ENCODE data around the gene OPCML. TPM values are rescaled to one million over a fixed set of nuclear protein-coding genes. Genes with fewer than 3 reads are reported as not detected.

The OPCML gene
- total RNA-seq, 2 experiments from 2014 or later, result not detected

GRCh38 chr11:133403900-133404299 is 128.4 kb downstream of the OPCML start:
- H3K9me3 Mint-ChIP-seq, result no peaks in the 10 kb centered on the region
- no peak overlapping the region for H3K27ac Mint-ChIP-seq
- H3K4me1 Mint-ChIP-seq, result no peaks in the 10 kb centered on the region
- DNase-seq, result no peak
- ChIA-PET POLR2A (no interaction called here), CTCF (no interaction called here)
- no peaks in the 10 kb centered on the region for H3K27me3 Mint-ChIP-seq
- no peak overlapping the region for H3K4me3 Mint-ChIP-seq
- no peaks in the 10 kb centered on the region for H3K36me3 Mint-ChIP-seq (ENCODE audit: low read depth)

- no peak overlapping the region for H3K27ac Mint-ChIP-seq
- POLR2A ChIA-PET, result no interaction called here
- no peaks in the 10 kb centered on the region for H3K27me3 Mint-ChIP-seq
- no peak overlapping the region for H3K4me3 Mint-ChIP-seq
- H3K9me3 Mint-ChIP-seq, result no peaks in the 10 kb centered on the region
- H3K36me3 Mint-ChIP-seq (ENCODE audit: low read depth), result no peaks in the 10 kb centered on the region
- CTCF ChIA-PET, result no interaction called here
- H3K4me1 Mint-ChIP-seq, result no peaks in the 10 kb centered on the region
- DNase-seq, result no peak
These were observed 129.8 kb downstream of the OPCML start for GRCh38 chr11:133402551-133402950.

GRCh38 chr11:133399855-133400625 is 132.3 kb downstream of the OPCML start:
- no peak overlapping the region for H3K4me3 Mint-ChIP-seq
- DNase-seq, result no peak
- no peaks in the 10 kb centered on the region for H3K9me3 Mint-ChIP-seq
- CTCF ChIA-PET, result no interaction called here
- POLR2A ChIA-PET, result no interaction called here
- H3K4me1 Mint-ChIP-seq, result no peaks in the 10 kb centered on the region
- no peaks in the 10 kb centered on the region for H3K36me3 Mint-ChIP-seq (ENCODE audit: low read depth)
- no peaks in the 10 kb centered on the region for H3K27me3 Mint-ChIP-seq
- H3K27ac Mint-ChIP-seq, result no peak overlapping the region

GRCh38 chr11:133399294-133399693 is 133.0 kb downstream of the OPCML start:
- Mint-ChIP-seq H3K36me3 (ENCODE audit: low read depth) (no peaks in the 10 kb centered on the region), H3K4me1 (no peaks in the 10 kb centered on the region), H3K27me3 (no peaks in the 10 kb centered on the region), H3K4me3 (no peak overlapping the region), H3K27ac (no peak overlapping the region), H3K9me3 (no peaks in the 10 kb centered on the region)
- ChIA-PET CTCF (no interaction called here), POLR2A (no interaction called here)
- no peak for DNase-seq

- Mint-ChIP-seq H3K9me3 (no peaks in the 10 kb centered on the region), H3K4me3 (no peak overlapping the region), H3K36me3 (ENCODE audit: low read depth) (no peaks in the 10 kb centered on the region), H3K27ac (no peak overlapping the region), H3K27me3 (no peaks in the 10 kb centered on the region), H3K4me1 (no peaks in the 10 kb centered on the region)
- no peak for DNase-seq
- POLR2A ChIA-PET, result no interaction called here
- CTCF ChIA-PET, result no interaction called here
These were observed 141.5 kb downstream of the OPCML start for GRCh38 chr11:133390803-133391202.

GRCh38 chr11:133388975-133389568 is 143.2 kb downstream of the OPCML start:
- Mint-ChIP-seq H3K27me3 (no peaks in the 10 kb centered on the region), H3K27ac (no peak overlapping the region), H3K36me3 (ENCODE audit: low read depth) (no peaks in the 10 kb centered on the region), H3K9me3 (no peaks in the 10 kb centered on the region), H3K4me1 (no peaks in the 10 kb centered on the region), H3K4me3 (no peak overlapping the region)
- ChIA-PET POLR2A (no interaction called here), CTCF (no interaction called here)
- DNase-seq, result no peak

- Mint-ChIP-seq H3K27ac (no peak overlapping the region), H3K36me3 (ENCODE audit: low read depth) (no peaks in the 10 kb centered on the region), H3K4me3 (no peak overlapping the region), H3K9me3 (no peaks in the 10 kb centered on the region), H3K27me3 (no peaks in the 10 kb centered on the region), H3K4me1 (no peaks in the 10 kb centered on the region)
- CTCF ChIA-PET, result no interaction called here
- no peak for DNase-seq
- POLR2A ChIA-PET, result no interaction called here
These were observed 144.0 kb downstream of the OPCML start for GRCh38 chr11:133388260-133388659.

GRCh38 chr11:133386852-133387251 is 145.4 kb downstream of the OPCML start:
- Mint-ChIP-seq H3K36me3 (ENCODE audit: low read depth) (no peaks in the 10 kb centered on the region), H3K27me3 (no peaks in the 10 kb centered on the region), H3K4me3 (no peak overlapping the region), H3K4me1 (no peaks in the 10 kb centered on the region), H3K27ac (no peak overlapping the region), H3K9me3 (no peaks in the 10 kb centered on the region)
- CTCF ChIA-PET, result no interaction called here
- POLR2A ChIA-PET, result no interaction called here
- no peak for DNase-seq

- no peaks in the 10 kb centered on the region for H3K27me3 Mint-ChIP-seq
- no peak for DNase-seq
- no peaks in the 10 kb centered on the region for H3K36me3 Mint-ChIP-seq (ENCODE audit: low read depth)
- no peaks in the 10 kb centered on the region for H3K4me1 Mint-ChIP-seq
- ChIA-PET POLR2A (no interaction called here), CTCF (no interaction called here)
- no peak overlapping the region for H3K27ac Mint-ChIP-seq
- no peaks in the 10 kb centered on the region for H3K9me3 Mint-ChIP-seq
- H3K4me3 Mint-ChIP-seq, result no peak overlapping the region
These were observed 146.0 kb downstream of the OPCML start for GRCh38 chr11:133386262-133386661.

- H3K36me3 Mint-ChIP-seq (ENCODE audit: low read depth), result no peaks in the 10 kb centered on the region
- no peak overlapping the region for H3K27ac Mint-ChIP-seq
- H3K27me3 Mint-ChIP-seq, result no peaks in the 10 kb centered on the region
- CTCF ChIA-PET, result no interaction called here
- no peak for DNase-seq
- H3K9me3 Mint-ChIP-seq, result no peaks in the 10 kb centered on the region
- H3K4me1 Mint-ChIP-seq, result no peaks in the 10 kb centered on the region
- no peak overlapping the region for H3K4me3 Mint-ChIP-seq
- POLR2A ChIA-PET, result no interaction called here
These were observed 146.5 kb downstream of the OPCML start for GRCh38 chr11:133385781-133386180.

- Mint-ChIP-seq H3K36me3 (ENCODE audit: low read depth) (no peaks in the 10 kb centered on the region), H3K4me1 (no peaks in the 10 kb centered on the region), H3K4me3 (no peak overlapping the region), H3K27me3 (no peaks in the 10 kb centered on the region), H3K9me3 (no peaks in the 10 kb centered on the region), H3K27ac (no peak overlapping the region)
- DNase-seq, result no peak
- ChIA-PET CTCF (no interaction called here), POLR2A (no interaction called here)
These were observed 147.6 kb downstream of the OPCML start for GRCh38 chr11:133384731-133385130.

GRCh38 chr11:133383689-133384088 is 148.6 kb downstream of the OPCML start:
- CTCF ChIA-PET, result no interaction called here
- POLR2A ChIA-PET, result no interaction called here
- Mint-ChIP-seq H3K27me3 (no peaks in the 10 kb centered on the region), H3K4me1 (no peaks in the 10 kb centered on the region), H3K27ac (no peak overlapping the region), H3K4me3 (no peak overlapping the region), H3K36me3 (ENCODE audit: low read depth) (no peaks in the 10 kb centered on the region), H3K9me3 (no peaks in the 10 kb centered on the region)
- DNase-seq, result no peak

- H3K27ac Mint-ChIP-seq, result no peak overlapping the region
- H3K9me3 Mint-ChIP-seq, result no peaks in the 10 kb centered on the region
- ChIA-PET CTCF (no interaction called here), POLR2A (no interaction called here)
- no peaks in the 10 kb centered on the region for H3K4me1 Mint-ChIP-seq
- H3K27me3 Mint-ChIP-seq, result no peaks in the 10 kb centered on the region
- H3K36me3 Mint-ChIP-seq (ENCODE audit: low read depth), result no peaks in the 10 kb centered on the region
- no peak overlapping the region for H3K4me3 Mint-ChIP-seq
- DNase-seq, result no peak
These were observed 149.1 kb downstream of the OPCML start for GRCh38 chr11:133383201-133383600.

- no peaks in the 10 kb centered on the region for H3K27me3 Mint-ChIP-seq
- CTCF ChIA-PET, result no interaction called here
- POLR2A ChIA-PET, result no interaction called here
- no peak overlapping the region for H3K4me3 Mint-ChIP-seq
- no peak overlapping the region for H3K27ac Mint-ChIP-seq
- DNase-seq, result no peak
- H3K4me1 Mint-ChIP-seq, result no peaks in the 10 kb centered on the region
- H3K36me3 Mint-ChIP-seq (ENCODE audit: low read depth), result no peaks in the 10 kb centered on the region
- no peaks in the 10 kb centered on the region for H3K9me3 Mint-ChIP-seq
These were observed 150.0 kb downstream of the OPCML start for GRCh38 chr11:133382131-133382812.

Measured in activated CD4-positive, alpha-beta memory T cell treated with anti-CD3 and anti-CD28 coated beads, Interleukin-2, amount 10 ng/mL, durations not matched to agents 7 days and 5 days (primary cell).